Measurements from ENCODE around the gene RAET1E.

GRCh38 chr6:149871182-149871581, 26.7 kb downstream of the RAET1E start:
- TF ChIP-seq POLR2A (IDR thresholded peaks at IDR 0.05) (no peak), CTCF (IDR thresholded peaks at IDR 0.05) (no peak), POLR2AphosphoS5 (IDR thresholded peaks at IDR 0.05) (no peak), EP300 (IDR thresholded peaks at IDR 0.05) (no peak)

All from sigmoid colon (tissue), 4 donors.